Measurements from ENCODE around the gene FAM131A. TPM values are rescaled to one million over a fixed set of nuclear protein-coding genes. Genes with fewer than 3 reads are reported as not detected.
A peak's percentile ranks its signal among the peaks of the same experiment; 100 is the strongest.

Gene FAM131A
- total RNA-seq (2021), result 14.4 and 15.5 TPM in 2 replicates
- long read RNA-seq, transcript FAM131A-202 (6 exons, 2,421 nt), result major isoform, 43 of 70 reads
- long read RNA-seq, transcript FAM131A-207 (7 exons, 1,335 nt), result minor isoform, 7 of 70 reads
- long read RNA-seq, partial matches to known transcripts, result 2 of 70 reads
- long read RNA-seq, other reads (novel, unspliced or antisense), result 17 of 70 reads

GRCh38 chr3:184337399-184337714 lies at the start of gene FAM131A:
Gene FAM131A, plus strand, starts transcription at chr3:184337600. Its CDS starts 31 bp downstream, at chr3:184337631.
- no peaks in the 10 kb centered on the region for H3K79me2 ChIP-seq (ENCODE audit: insufficient read depth, low read length)
- no peak within 1 kb of the TSS for H2BK120ac ChIP-seq (ENCODE audit: low read depth, low read length, poor library complexity, severe bottlenecking)
- peaks cover 10% of the 10 kb centered on the region for H3K23me2 ChIP-seq (ENCODE audit: insufficient read length, low read depth, low read length, poor library complexity, severe bottlenecking)
- H4K8ac ChIP-seq (replicated peaks; ENCODE audit: insufficient read length, low read depth, low read length), result no peak within 1 kb of the TSS
- TF ChIP-seq CTCF (conservative IDR thresholded peaks at IDR 0.05), result no peak
- H4K5ac ChIP-seq (ENCODE audit: insufficient read length, low read depth, low read length), result no peak within 1 kb of the TSS
- peak within 1 kb of the TSS; percentile 90 to 98 (median 96) for H3K27ac Mint-ChIP-seq
- H3K79me1 ChIP-seq (ENCODE audit: insufficient read depth, low read depth, low read length, poor library complexity, severe bottlenecking), result no peaks in the 10 kb centered on the region
- H3K4me3 Mint-ChIP-seq, result peak within 1 kb of the TSS; percentile 86 to 93
- H3K27me3 Mint-ChIP-seq (ENCODE audit: low read depth), result no peaks in the 10 kb centered on the region; the same call in 1 of the 2 replicates
- no peak within 1 kb of the TSS for H2BK12ac ChIP-seq (ENCODE audit: insufficient read length, low read depth, low read length)
- no peak within 1 kb of the TSS for H2BK5ac ChIP-seq (ENCODE audit: insufficient read length, low read length)
- H3K36me3 Mint-ChIP-seq (ENCODE audit: insufficient read depth in 1 of 3, low read depth in 3 of 3), result peaks cover 25 to 46% (median 29%) of the 10 kb centered on the region in 3 experiments
- H3K23ac ChIP-seq (ENCODE audit: insufficient read length, low read depth, low read length), result no peak within 1 kb of the TSS
- H3K4me2 ChIP-seq (ENCODE audit: insufficient read depth, insufficient read length, low read length), result peak within 1 kb of the TSS; percentile 81
- no peaks in the 10 kb centered on the region for H3K4me1 ChIP-seq (ENCODE audit: insufficient read depth, low read length)
- no peaks in the 10 kb centered on the region; a peak in 1 of 5 replicates for H3K9me3 Mint-ChIP-seq
- no peak within 1 kb of the TSS for H3K27ac ChIP-seq (ENCODE audit: insufficient read length, low read depth, low read length)
- peaks cover 4% of the 10 kb centered on the region for H4K20me1 ChIP-seq (ENCODE audit: control insufficient read depth, insufficient read depth, insufficient read length)
- H2AK5ac ChIP-seq (ENCODE audit: insufficient read length, low read length), result no peak within 1 kb of the TSS
- no peak within 1 kb of the TSS for H3K4ac ChIP-seq (ENCODE audit: low read depth, low read length)
- no peaks in the 10 kb centered on the region for H3K27me3 ChIP-seq (ENCODE audit: insufficient read depth, low read length)
- peak within 1 kb of the TSS; percentile 41; the same call in 1 of the 2 replicates for H3K14ac ChIP-seq (ENCODE audit: insufficient read depth, low read length)
- H2AFZ ChIP-seq (ENCODE audit: low read length), result no peak within 1 kb of the TSS
- H3K18ac ChIP-seq (ENCODE audit: insufficient read length, low read depth, low read length), result no peak within 1 kb of the TSS
- H3K9me3 ChIP-seq (ENCODE audit: control insufficient read depth, low read depth, low read length), result no peaks in the 10 kb centered on the region
- no peak within 1 kb of the TSS for H3K56ac ChIP-seq (ENCODE audit: insufficient read length, low read depth, low read length)
- no peak for DNase-seq
- H2BK15ac ChIP-seq (ENCODE audit: low read depth, low read length), result no peak within 1 kb of the TSS
- peaks cover 34 to 37% of the 10 kb centered on the region in 2 experiments for H3K4me1 Mint-ChIP-seq
- H3T11ph ChIP-seq (ENCODE audit: low read length), result no peak within 1 kb of the TSS
- H2BK20ac ChIP-seq (ENCODE audit: low read depth, low read length, poor library complexity, severe bottlenecking), result no peak within 1 kb of the TSS
- no peak within 1 kb of the TSS for H4K91ac ChIP-seq (ENCODE audit: insufficient read length, low read depth, low read length)
- no CpG with 5 or more reads among the region's 6 CpGs for WGBS (ENCODE audit: extremely low coverage, insufficient read length, low lambda C conversion rate)
- peak within 1 kb of the TSS; percentile 31 for H3K9ac ChIP-seq (ENCODE audit: extremely low read depth, insufficient read length, low read length)

All from H9 (cell line).